ENCODE results near the gene WAC. TPM values are rescaled to one million over a fixed set of nuclear protein-coding genes. Genes with fewer than 3 reads are reported as not detected.
A peak's percentile ranks its signal among the peaks of the same experiment; 100 is the strongest.

The WAC gene
- total RNA-seq, 2 experiments from 2014 or later: 126 to 145 TPM

DNA sequence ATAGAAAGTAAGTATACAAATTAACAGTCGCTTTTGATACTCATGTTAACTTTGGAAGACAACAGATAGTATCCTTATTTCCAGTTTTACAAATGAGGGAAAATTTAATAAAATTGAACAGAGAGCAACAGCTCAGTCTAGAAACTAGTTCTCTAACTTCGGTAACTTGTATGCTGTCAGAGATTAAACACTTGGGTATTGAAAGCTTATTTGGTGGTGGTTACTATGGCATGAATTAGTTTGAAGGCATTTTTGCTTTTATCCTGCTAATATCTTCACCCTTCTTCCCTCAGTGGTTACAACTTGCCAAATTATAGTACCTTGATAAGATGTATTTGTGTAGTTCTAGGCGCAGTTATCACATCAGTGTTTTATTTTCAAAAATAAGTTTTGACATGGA lies 7.2 kb downstream of the WAC start:
- no peak for DNase-seq
- no peak overlapping the region for H3K4me3 Mint-ChIP-seq
- CTCF ChIA-PET: interaction anchor here (0.6 kb wide), 1 partner anchor 116 kb away, joined by 3 read pairs; no protein-coding TSS in a partner anchor
- peaks cover 71% of the 10 kb centered on the region for H3K4me1 Mint-ChIP-seq
- H3K27ac Mint-ChIP-seq: no peak overlapping the region
- H3K27me3 Mint-ChIP-seq: no peaks in the 10 kb centered on the region
- POLR2A ChIA-PET: no interaction called here
- H3K9me3 Mint-ChIP-seq: no peaks in the 10 kb centered on the region
- H3K36me3 Mint-ChIP-seq (ENCODE audit: low read depth): peaks cover 66% of the 10 kb centered on the region

DNA sequence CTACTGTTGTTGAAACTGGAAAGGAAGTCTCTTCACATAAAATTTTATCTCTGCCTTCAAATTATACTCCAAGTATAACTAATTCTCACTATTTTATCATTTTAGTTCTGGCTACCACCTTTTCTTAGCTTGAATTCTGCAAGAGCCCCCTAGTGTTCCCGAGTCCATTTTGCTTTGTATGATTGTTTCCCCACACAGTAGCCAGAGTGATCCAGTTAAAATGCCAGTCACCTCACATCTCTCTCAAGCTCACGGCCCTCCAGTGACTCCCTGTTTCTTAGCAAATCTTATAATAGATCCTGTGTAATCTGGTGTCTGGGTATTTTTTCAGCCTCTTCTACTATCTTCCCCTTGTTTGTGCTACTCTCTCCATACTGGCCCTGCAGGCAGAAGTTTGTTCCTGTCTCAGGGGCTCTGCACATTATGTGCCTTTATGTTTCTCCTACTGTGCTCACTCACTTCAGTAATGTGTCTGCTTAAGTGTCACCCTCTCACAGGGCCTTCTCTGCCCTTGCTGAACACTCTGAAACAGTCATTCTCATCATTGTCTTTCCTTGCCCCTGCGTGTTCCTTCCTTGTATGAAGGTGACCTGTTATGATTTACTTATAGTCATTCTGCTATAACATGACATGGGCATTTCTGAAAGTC lies 8.9 kb downstream of the WAC start:
- Mint-ChIP-seq H3K9me3 (no peaks in the 10 kb centered on the region), H3K4me3 (no peak overlapping the region), H3K27me3 (no peaks in the 10 kb centered on the region), H3K4me1 (peaks cover 68% of the 10 kb centered on the region), H3K36me3 (ENCODE audit: low read depth) (peaks cover 57% of the 10 kb centered on the region), H3K27ac (no peak overlapping the region)
- ChIA-PET POLR2A (no interaction called here), CTCF (no interaction called here)
- DNase-seq: no peak

DNA sequence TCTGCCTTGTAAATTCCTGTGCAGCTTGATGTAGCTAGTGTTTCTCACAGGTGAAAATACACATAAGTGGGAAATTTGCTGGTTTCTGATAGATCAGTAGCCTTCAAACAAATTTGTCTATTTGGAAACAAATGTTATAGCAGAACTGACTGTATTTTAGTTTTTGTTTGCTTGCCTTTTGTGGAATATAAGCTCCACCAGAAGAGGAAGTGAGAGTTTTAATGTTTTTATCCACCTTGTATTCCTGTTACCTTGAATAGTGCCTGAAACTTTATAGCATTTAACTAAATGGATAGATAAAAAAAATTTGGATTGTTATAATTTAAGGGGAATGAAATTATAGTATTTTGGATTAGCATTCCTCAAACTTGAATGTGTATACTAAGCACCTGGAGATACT lies 9.8 kb downstream of the WAC start:
- H3K36me3 Mint-ChIP-seq (ENCODE audit: low read depth): peaks cover 49% of the 10 kb centered on the region
- ChIA-PET POLR2A (interaction anchor here (0.6 to 0.7 kb wide), 2 partner anchors 12 to 209 kb away, joined by 3 to 5 read pairs; no protein-coding TSS in a partner anchor), CTCF (interaction anchor here (1.5 kb wide), 1 partner anchor 14 kb away, joined by 3 read pairs; no protein-coding TSS in a partner anchor)
- no peaks in the 10 kb centered on the region for H3K9me3 Mint-ChIP-seq
- peaks cover 61% of the 10 kb centered on the region for H3K4me1 Mint-ChIP-seq
- H3K4me3 Mint-ChIP-seq: no peak overlapping the region
- no peak overlapping the region for H3K27ac Mint-ChIP-seq
- no peak for DNase-seq
- H3K27me3 Mint-ChIP-seq: no peaks in the 10 kb centered on the region

DNA sequence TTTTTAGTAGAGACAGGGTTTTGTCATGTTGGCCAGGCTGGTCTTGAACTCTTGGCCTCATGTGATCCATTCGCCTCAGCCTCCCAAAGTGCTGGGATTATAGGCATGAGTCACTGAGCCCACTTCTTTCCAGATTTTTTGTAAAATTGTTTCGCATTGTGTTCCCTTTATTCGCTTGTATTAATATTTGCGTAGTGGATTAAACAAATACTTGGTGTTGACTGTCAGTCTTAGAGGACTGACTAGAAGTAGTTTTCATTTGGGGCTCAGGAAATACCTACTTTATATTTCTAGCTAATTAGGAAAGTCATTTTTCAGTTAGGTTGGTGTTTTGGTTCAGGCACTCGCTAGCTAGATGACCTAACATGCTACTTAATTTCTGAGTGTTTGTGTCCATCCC lies 11.1 kb downstream of the WAC start:
- DNase-seq: no peak
- Mint-ChIP-seq H3K27me3 (no peaks in the 10 kb centered on the region), H3K36me3 (ENCODE audit: low read depth) (peaks cover 55% of the 10 kb centered on the region), H3K4me1 (peaks cover 59% of the 10 kb centered on the region), H3K9me3 (no peaks in the 10 kb centered on the region), H3K4me3 (no peak overlapping the region), H3K27ac (no peak overlapping the region)
- ChIA-PET CTCF (interaction anchor here (0.9 kb wide), 1 partner anchor 7 kb away, joined by 3 read pairs; no protein-coding TSS in a partner anchor), POLR2A (no interaction called here)

DNA sequence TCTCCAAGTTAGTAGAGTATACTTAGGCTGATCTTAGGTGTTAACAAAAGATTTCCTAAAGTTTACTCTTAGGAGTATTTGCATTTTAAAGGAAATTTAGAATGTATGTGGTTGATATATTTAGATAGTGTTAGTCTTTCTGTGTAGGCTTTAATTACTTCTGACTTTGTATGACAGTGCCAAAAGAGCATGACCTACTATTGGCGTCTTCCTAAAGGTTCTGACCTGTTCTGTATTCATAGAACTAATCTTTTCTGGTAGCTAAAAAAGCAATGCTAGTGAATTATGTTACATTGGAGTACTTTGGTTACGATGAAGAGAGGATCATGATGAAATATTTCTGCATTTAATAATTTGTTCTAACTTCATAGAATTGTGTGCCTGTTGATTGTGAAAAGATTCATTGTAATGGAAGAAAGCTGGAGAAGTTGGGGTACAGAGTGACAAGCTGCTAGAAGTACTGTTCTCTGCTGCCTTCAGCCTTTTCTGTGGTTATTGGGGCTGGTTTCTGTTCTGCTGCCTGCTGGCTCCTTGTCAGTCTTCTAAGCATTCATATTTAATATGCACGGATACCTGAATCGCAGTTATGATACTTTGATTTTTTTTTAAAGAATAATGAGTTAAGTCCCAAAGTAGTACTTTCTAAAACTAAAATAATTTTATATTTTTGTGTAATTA lies 13.2 kb downstream of the WAC start:
- Mint-ChIP-seq H3K4me3 (no peak overlapping the region), H3K9me3 (no peaks in the 10 kb centered on the region), H3K4me1 (peaks cover 69% of the 10 kb centered on the region), H3K27ac (peak overlapping the region; percentile 51), H3K36me3 (ENCODE audit: low read depth) (peaks cover 60% of the 10 kb centered on the region), H3K27me3 (no peaks in the 10 kb centered on the region)
- ChIA-PET POLR2A (no interaction called here), CTCF (interaction anchor here (0.7 to 1.8 kb wide), 3 partner anchors 11 to 343 kb away, joined by 3 to 5 read pairs (median 4); partner anchors contain the start of gene WAC)
- DNase-seq: peak; percentile 18

DNA sequence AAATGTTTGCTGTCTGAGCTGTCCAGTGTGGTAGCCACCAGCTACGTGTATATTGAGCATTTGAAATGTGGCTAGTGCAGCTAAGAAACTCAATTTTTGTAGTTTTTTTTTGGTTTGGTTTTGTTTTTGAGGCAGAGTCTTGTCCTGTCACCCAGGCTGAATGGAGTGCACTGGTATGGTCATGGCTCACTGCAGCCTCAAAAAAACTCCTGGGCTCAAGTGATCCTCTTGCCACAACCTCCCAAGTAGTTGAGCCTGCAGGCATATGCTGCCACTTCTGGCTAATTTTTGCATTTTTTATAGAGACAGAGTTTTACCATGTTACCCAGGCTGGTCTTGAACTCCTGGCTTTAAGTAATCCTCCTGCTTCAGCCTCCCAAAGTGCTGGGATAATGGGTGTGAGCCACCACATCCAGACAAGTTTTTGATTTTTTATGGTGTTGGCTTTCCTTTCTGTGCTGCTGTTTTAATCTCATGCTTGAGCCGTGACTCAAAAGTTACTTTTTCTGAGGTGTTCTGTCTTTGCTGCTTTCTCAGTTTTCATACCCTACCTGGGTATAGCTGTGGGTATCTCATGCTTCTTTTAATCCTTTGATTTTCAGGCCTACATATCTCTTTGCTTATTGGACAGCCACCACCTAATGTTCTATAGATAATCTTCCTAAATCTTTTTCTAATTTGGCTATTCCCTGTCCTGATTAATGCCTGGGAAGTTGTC lies 16.0 kb downstream of the WAC start:
- DNase-seq: no peak
- Mint-ChIP-seq H3K9me3 (no peaks in the 10 kb centered on the region), H3K27me3 (no peaks in the 10 kb centered on the region), H3K36me3 (ENCODE audit: low read depth) (peaks cover 57% of the 10 kb centered on the region), H3K4me1 (peaks cover 69% of the 10 kb centered on the region), H3K4me3 (no peak overlapping the region), H3K27ac (peak overlapping the region; percentile 54)
- ChIA-PET POLR2A (no interaction called here), CTCF (no interaction called here)

DNA sequence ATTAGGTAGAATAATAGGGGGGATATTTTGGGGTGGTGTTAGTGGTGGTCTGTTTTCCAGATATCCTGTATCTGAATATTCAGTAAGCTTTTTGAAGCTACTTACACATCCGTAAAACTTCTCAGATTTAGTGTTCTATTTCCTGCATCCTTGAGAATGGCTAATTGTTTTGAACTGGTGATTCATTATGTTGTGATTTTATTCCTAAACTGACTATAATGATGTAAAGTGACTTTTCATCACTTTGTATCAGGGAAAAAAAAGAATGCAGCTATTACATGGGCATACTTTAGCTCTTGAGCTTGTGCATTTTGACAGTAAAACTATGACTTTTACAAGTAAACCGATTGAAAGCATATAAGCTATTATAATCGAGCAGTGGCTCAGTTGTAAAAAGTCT lies 18.2 kb downstream of the WAC start:
- POLR2A ChIA-PET: no interaction called here
- no peak for DNase-seq
- Mint-ChIP-seq H3K27me3 (no peaks in the 10 kb centered on the region), H3K4me3 (no peak overlapping the region), H3K9me3 (no peaks in the 10 kb centered on the region), H3K27ac (no peak overlapping the region), H3K36me3 (ENCODE audit: low read depth) (peaks cover 69% of the 10 kb centered on the region), H3K4me1 (peaks cover 68% of the 10 kb centered on the region)
- CTCF ChIA-PET: interaction anchor here (0.7 to 1.1 kb wide), 2 partner anchors 12 to 14 kb away, joined by 3 to 7 read pairs; no protein-coding TSS in a partner anchor

DNA sequence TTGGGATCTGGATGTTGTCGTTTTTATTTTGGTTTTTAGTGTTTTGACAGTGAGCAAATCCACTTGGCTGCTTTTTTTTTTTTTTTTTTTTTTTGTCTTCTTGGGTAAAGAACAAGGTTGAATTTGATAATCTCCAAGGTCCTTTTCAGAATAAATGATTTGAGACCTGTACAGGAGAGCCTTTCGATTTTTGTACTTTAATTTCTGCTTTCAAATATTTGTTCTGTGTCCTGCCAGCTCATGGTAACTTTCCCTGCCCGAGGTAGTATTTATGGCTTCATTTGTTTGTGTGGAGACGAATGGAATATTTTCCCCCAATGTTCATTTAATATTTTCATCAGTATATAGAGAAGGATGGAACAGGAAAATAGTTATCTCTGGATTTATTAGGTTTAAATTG lies 19.9 kb downstream of the WAC start:
- ChIA-PET CTCF (no interaction called here), POLR2A (no interaction called here)
- H3K9me3 Mint-ChIP-seq: no peaks in the 10 kb centered on the region
- H3K4me1 Mint-ChIP-seq: peaks cover 69% of the 10 kb centered on the region
- DNase-seq: no peak
- H3K4me3 Mint-ChIP-seq: no peak overlapping the region
- H3K36me3 Mint-ChIP-seq (ENCODE audit: low read depth): peaks cover 80% of the 10 kb centered on the region
- no peaks in the 10 kb centered on the region for H3K27me3 Mint-ChIP-seq
- no peak overlapping the region for H3K27ac Mint-ChIP-seq

DNA sequence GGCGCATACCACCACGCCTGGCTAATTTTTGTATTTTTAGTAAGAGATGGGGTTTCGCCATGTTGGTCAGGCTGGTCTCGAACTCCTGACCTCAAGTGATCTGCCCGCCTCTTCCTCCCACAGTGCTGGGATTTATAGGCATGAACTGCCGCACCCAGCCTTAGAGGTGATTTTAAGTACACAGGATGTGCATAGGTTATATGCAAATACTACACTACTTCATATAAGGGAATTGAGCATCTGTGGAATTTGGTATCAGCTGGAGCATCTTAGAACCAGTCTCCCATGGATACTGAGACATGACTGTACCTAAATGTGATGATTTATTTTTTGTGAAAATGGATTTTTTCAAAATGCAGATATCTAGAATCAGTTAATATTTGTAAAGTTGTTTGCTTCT lies 21.1 kb downstream of the WAC start:
- no peaks in the 10 kb centered on the region for H3K9me3 Mint-ChIP-seq
- H3K27ac Mint-ChIP-seq: no peak overlapping the region
- no peak for DNase-seq
- H3K36me3 Mint-ChIP-seq (ENCODE audit: low read depth): peaks cover 78% of the 10 kb centered on the region
- no peak overlapping the region for H3K4me3 Mint-ChIP-seq
- no peaks in the 10 kb centered on the region for H3K27me3 Mint-ChIP-seq
- peaks cover 64% of the 10 kb centered on the region for H3K4me1 Mint-ChIP-seq
- ChIA-PET POLR2A (no interaction called here), CTCF (no interaction called here)

DNA sequence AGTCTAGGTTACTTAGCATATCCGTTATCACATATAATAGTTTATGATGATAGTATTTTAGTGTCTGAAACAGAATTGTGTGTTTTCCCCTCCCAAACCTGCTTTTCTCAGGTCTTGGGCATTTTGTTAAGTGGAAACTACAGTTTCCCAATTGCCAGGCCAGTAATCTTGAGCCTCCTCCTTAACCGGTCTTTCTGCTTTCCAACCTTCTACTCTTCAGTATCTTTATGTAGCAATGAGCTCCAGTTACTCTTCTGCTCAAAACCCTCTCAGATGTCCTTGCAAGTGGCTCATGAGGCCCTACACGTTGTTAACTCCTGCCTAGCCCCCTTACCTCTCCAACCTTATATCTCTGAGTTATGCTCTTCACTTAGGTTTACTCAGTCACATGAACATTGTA lies 22.0 kb downstream of the WAC start:
- H3K9me3 Mint-ChIP-seq: no peaks in the 10 kb centered on the region
- peaks cover 73% of the 10 kb centered on the region for H3K36me3 Mint-ChIP-seq (ENCODE audit: low read depth)
- CTCF ChIA-PET: interaction anchor here (0.5 kb wide), 1 partner anchor 20 kb away, joined by 3 read pairs; no protein-coding TSS in a partner anchor
- H3K4me3 Mint-ChIP-seq: no peak overlapping the region
- DNase-seq: no peak
- H3K27ac Mint-ChIP-seq: no peak overlapping the region
- H3K27me3 Mint-ChIP-seq: no peaks in the 10 kb centered on the region
- POLR2A ChIA-PET: interaction anchor here (0.9 kb wide), 1 partner anchor 12 kb away, joined by 5 read pairs; no protein-coding TSS in a partner anchor
- H3K4me1 Mint-ChIP-seq: peaks cover 60% of the 10 kb centered on the region

DNA sequence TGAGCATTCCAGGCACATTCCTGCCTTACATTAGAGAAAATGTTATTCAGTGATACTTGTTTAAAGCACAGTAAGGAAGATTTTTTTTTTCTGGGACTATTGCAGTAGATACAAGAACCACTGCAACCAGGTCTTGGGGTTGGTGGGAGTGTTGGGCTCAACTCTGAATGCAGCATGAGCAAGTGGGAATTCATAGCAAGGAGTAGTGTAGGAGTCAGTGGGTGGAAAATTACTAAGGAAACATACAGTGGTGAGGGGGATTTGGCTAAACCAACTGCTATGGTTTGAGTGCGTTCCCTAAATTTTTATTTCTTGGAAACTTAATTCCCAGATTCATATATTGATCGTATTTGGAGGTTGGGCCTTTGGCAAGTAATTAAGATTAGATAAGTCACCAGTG lies 22.4 kb downstream of the WAC start:
- CTCF ChIA-PET: interaction anchor here (0.5 kb wide), 1 partner anchor 21 kb away, joined by 3 read pairs; no protein-coding TSS in a partner anchor
- POLR2A ChIA-PET: interaction anchor here (0.9 kb wide), 1 partner anchor 13 kb away, joined by 5 read pairs; no protein-coding TSS in a partner anchor
- Mint-ChIP-seq H3K4me3 (no peak overlapping the region), H3K36me3 (ENCODE audit: low read depth) (peaks cover 73% of the 10 kb centered on the region), H3K27ac (no peak overlapping the region), H3K27me3 (no peaks in the 10 kb centered on the region), H3K4me1 (peaks cover 56% of the 10 kb centered on the region), H3K9me3 (no peaks in the 10 kb centered on the region)
- DNase-seq: no peak

DNA sequence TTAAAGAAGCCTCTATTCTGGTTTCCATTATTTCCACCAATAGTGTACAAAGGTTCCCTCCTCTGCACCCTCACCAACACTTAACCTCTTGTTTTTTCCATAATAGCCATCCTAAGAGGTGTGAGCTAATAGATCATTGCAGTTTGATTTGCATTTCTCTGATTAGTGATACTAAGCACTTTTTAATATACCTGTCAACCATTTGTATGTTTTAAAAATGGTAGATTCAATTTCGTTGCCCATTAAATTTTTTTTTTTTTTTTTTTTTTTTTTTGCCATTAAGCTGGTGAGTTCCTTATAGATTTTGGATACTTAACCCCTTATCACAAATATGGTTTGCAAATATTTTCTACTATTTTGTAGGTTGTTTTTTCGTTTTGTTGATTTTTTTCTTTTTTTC lies 23.2 kb downstream of the WAC start:
- Mint-ChIP-seq H3K36me3 (ENCODE audit: low read depth) (peaks cover 72% of the 10 kb centered on the region), H3K4me3 (no peak overlapping the region), H3K4me1 (peaks cover 52% of the 10 kb centered on the region), H3K27ac (no peak overlapping the region), H3K9me3 (no peaks in the 10 kb centered on the region), H3K27me3 (no peaks in the 10 kb centered on the region)
- ChIA-PET CTCF (interaction anchor here (1.3 to 1.7 kb wide), 2 partner anchors 10 to 13 kb away, joined by 3 to 4 read pairs; no protein-coding TSS in a partner anchor), POLR2A (no interaction called here)
- no peak for DNase-seq

DNA sequence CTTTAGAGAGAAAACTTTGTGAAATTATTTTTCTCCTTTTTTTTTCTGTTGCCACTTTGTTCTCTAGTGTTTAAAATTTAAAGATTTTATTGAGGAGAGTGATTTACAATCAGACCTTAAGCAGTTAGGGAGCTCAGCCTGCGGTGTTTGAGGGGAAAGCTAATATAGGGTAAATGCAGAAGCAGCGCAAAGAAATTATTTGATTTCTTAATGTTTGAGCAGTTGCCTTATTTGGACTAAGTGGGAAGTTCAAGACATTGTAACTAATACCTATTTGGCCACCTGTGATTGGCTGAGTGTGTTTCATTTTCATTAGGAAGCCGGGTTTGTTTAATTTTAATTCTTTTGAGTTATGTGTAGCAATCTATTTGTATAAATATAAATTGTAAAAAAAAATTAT lies 25.3 kb downstream of the WAC start:
- Mint-ChIP-seq H3K27ac (no peak overlapping the region), H3K36me3 (ENCODE audit: low read depth) (peaks cover 69% of the 10 kb centered on the region), H3K27me3 (no peaks in the 10 kb centered on the region), H3K4me1 (peaks cover 44% of the 10 kb centered on the region), H3K9me3 (no peaks in the 10 kb centered on the region), H3K4me3 (no peak overlapping the region)
- no peak for DNase-seq
- ChIA-PET POLR2A (no interaction called here), CTCF (interaction anchor here (0.9 kb wide), 1 partner anchor 24 kb away, joined by 3 read pairs; no protein-coding TSS in a partner anchor)
